Measurements from ENCODE around the gene AP5Z1. TPM values are rescaled to one million over a fixed set of nuclear protein-coding genes. Genes with fewer than 3 reads are reported as not detected.

The AP5Z1 gene
- total RNA-seq, 1 experiment from 2014 or later, result 26.5 TPM

DNA sequence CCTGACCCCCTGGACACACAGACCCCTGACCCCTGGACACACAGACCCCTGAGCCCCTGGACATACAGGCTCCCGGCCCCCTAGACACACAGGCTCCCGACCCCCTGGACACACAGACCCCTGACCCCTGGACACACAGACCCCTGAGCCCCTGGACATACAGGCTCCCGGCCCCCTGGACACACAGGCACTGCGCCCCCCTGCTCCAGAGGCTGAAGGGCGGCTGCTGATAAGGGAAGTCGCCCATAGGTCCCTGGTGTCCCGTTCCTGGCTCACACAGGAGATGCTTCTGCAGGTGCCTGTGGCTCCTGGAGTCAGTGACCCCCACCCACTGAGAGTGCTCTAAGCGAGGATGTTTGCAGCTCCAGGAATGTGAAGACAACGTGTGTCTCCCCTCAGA, 3.7 kb upstream of the AP5Z1 start:
- no TSS peak for BruUV-seq (replicated peaks)
- intact Hi-C loops (cut with micrococcal nuclease), result no loop called here
- peaks cover 32% of the 10 kb centered on the region for H3K36me3 Mint-ChIP-seq (ENCODE audit: insufficient read depth, unreplicated experiment)
- TF ChIP-seq, protein P1, sequence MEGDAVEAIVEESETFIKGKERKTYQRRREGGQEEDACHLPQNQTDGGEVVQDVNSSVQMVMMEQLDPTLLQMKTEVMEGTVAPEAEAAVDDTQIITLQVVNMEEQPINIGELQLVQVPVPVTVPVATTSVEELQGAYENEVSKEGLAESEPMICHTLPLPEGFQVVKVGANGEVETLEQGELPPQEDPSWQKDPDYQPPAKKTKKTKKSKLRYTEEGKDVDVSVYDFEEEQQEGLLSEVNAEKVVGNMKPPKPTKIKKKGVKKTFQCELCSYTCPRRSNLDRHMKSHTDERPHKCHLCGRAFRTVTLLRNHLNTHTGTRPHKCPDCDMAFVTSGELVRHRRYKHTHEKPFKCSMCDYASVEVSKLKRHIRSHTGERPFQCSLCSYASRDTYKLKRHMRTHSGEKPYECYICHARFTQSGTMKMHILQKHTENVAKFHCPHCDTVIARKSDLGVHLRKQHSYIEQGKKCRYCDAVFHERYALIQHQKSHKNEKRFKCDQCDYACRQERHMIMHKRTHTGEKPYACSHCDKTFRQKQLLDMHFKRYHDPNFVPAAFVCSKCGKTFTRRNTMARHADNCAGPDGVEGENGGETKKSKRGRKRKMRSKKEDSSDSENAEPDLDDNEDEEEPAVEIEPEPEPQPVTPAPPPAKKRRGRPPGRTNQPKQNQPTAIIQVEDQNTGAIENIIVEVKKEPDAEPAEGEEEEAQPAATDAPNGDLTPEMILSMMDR (IDR thresholded peaks at IDR 0.05; ENCODE audit: unreplicated experiment), result no peak
- H3K27me3 Mint-ChIP-seq (ENCODE audit: insufficient read depth, unreplicated experiment), result no peaks in the 10 kb centered on the region
- peaks cover 9% of the 10 kb centered on the region for H3K4me1 Mint-ChIP-seq (ENCODE audit: insufficient read depth, unreplicated experiment)
- H3K27ac Mint-ChIP-seq (ENCODE audit: low read depth, unreplicated experiment), result no peak overlapping the region
- no peak for DNase-seq (ENCODE audit: unreplicated experiment)
- no peak overlapping the region for H3K4me3 Mint-ChIP-seq (ENCODE audit: unreplicated experiment)
- POLR2A ChIA-PET, result interaction anchor here (1.0 kb wide), 1 partner anchor 57 kb away, joined by 3 read pairs; no protein-coding TSS in a partner anchor
- no peaks in the 10 kb centered on the region for H3K9me3 Mint-ChIP-seq (ENCODE audit: unreplicated experiment)
- CTCF ChIA-PET, result no interaction called here

DNA sequence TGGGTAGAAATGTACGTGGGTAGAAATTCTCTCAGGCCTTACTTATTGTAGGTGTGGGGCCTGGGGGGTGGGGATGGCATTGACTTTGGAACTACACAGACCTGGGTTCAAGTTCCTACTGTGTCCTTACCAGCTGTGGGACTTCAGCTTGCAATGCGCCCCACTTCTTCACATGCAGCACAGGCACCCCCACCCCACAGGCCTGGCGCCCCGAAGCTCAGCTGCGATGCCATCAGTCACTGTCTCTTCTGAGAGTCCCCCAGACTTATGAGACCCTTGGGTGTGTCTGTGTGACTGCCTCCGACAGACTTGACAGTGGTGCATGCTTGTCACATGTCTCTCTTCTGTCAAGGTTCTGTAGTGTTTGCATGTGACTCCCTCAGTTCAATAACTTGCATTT, 3.1 kb upstream of the AP5Z1 start:
- intact Hi-C loops (cut with micrococcal nuclease), result no loop called here
- ChIA-PET POLR2A (interaction anchor here (0.5 kb wide), 1 partner anchor 1456 kb away, joined by 3 read pairs; no protein-coding TSS in a partner anchor), CTCF (interaction anchor here (1.9 kb wide), 1 partner anchor 18 kb away, joined by 5 read pairs; no protein-coding TSS in a partner anchor)
- H3K36me3 Mint-ChIP-seq (ENCODE audit: insufficient read depth, unreplicated experiment), result peaks cover 26% of the 10 kb centered on the region
- TF ChIP-seq, protein P1 (IDR thresholded peaks at IDR 0.05; ENCODE audit: unreplicated experiment), result no peak
- BruUV-seq (replicated peaks), result no TSS peak
- no peak for DNase-seq (ENCODE audit: unreplicated experiment)
- no peaks in the 10 kb centered on the region for H3K27me3 Mint-ChIP-seq (ENCODE audit: insufficient read depth, unreplicated experiment)
- peaks cover 9% of the 10 kb centered on the region for H3K4me1 Mint-ChIP-seq (ENCODE audit: insufficient read depth, unreplicated experiment)
- no peaks in the 10 kb centered on the region for H3K9me3 Mint-ChIP-seq (ENCODE audit: unreplicated experiment)
- no peak overlapping the region for H3K4me3 Mint-ChIP-seq (ENCODE audit: unreplicated experiment)
- H3K27ac Mint-ChIP-seq (ENCODE audit: low read depth, unreplicated experiment), result no peak overlapping the region

DNA sequence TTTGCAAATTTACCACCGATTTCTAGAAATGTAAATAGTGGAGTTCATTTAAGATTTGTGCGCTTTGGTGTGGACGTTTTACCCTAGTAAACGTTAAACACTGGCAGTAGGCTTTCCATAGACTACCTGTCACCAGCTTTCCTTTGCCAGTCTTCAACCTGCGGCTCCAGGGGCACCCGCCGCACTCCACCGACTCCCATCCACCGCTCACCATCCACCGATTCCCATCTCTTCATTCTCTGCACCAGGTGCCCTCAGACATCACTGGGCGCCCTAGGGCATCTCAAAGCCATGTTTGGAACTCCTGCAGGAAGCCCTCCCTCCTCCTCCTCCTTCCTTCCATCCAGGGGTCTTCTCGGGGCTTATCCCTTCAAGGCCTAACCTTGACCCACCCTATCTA, 1.4 kb upstream of the AP5Z1 start:
- peaks cover 17% of the 10 kb centered on the region for H3K36me3 Mint-ChIP-seq (ENCODE audit: insufficient read depth, unreplicated experiment)
- intact Hi-C loops (cut with micrococcal nuclease), result no loop called here
- TF ChIP-seq, protein P1 (IDR thresholded peaks at IDR 0.05; ENCODE audit: unreplicated experiment), result no peak
- H3K4me3 Mint-ChIP-seq (ENCODE audit: unreplicated experiment), result peak overlapping the region; percentile 99
- peak overlapping the region; percentile 98 for H3K27ac Mint-ChIP-seq (ENCODE audit: low read depth, unreplicated experiment)
- POLR2A ChIA-PET, result interaction anchor here (1.1 to 4.4 kb wide), 4 partner anchors 28 to 141 kb away, joined by 5 to 60 read pairs (median 29); partner anchors contain the start of gene FOXK1
- H3K9me3 Mint-ChIP-seq (ENCODE audit: unreplicated experiment), result no peaks in the 10 kb centered on the region
- H3K4me1 Mint-ChIP-seq (ENCODE audit: insufficient read depth, unreplicated experiment), result peaks cover 15% of the 10 kb centered on the region
- CTCF ChIA-PET, result interaction anchor here (0.5 to 1.9 kb wide), 5 partner anchors 16 to 320 kb away, joined by 3 to 5 read pairs (median 3); no protein-coding TSS in a partner anchor
- BruUV-seq (replicated peaks), result no TSS peak
- no peaks in the 10 kb centered on the region for H3K27me3 Mint-ChIP-seq (ENCODE audit: insufficient read depth, unreplicated experiment)
- DNase-seq (ENCODE audit: unreplicated experiment), result no peak

DNA sequence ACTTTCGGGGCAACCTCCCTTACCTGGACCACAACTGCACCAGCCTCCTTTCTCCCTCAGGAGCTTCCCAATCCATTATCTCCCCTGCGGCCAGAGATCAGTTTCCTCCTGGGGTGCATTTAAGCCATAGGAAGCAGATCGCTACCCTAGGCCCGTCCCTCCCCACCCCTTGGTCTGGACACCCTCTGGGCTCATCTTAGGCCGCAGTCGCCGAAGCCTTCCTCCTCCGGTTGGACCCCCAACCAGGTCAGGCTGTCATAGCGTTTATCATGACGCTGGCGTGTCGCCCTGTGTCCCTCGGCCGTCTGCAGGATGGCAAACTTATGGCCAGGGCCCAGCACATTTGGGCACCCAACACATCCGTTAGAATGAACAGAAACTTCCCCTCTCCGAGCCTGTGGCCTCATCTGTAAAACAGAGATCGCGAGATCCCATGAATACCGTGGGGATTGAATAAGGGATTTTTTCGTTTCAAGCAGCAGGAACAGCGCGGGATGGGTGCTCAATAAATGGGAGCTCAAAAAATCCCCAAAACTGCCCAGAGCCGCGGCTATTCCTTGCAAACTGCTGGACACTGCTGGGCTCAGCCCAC, 669 bp upstream of the AP5Z1 start:
- Mint-ChIP-seq H3K36me3 (ENCODE audit: insufficient read depth, unreplicated experiment) (peaks cover 9% of the 10 kb centered on the region), H3K9me3 (ENCODE audit: unreplicated experiment) (no peaks in the 10 kb centered on the region), H3K27me3 (ENCODE audit: insufficient read depth, unreplicated experiment) (no peaks in the 10 kb centered on the region), H3K4me1 (ENCODE audit: insufficient read depth, unreplicated experiment) (peaks cover 15% of the 10 kb centered on the region), H3K4me3 (ENCODE audit: unreplicated experiment) (peak overlapping the region; percentile 99), H3K27ac (ENCODE audit: low read depth, unreplicated experiment) (peak overlapping the region; percentile 98)
- POLR2A ChIA-PET, result interaction anchor here (0.6 to 4.4 kb wide), 25 partner anchors 8 to 1142 kb away, joined by 3 to 60 read pairs (median 5); partner anchors contain the start of genes FOXK1 and WIPI2
- CTCF ChIA-PET, result interaction anchor here (0.6 to 1.6 kb wide), 5 partner anchors 17 to 163 kb away, joined by 3 to 4 read pairs (median 3); no protein-coding TSS in a partner anchor
- DNase-seq (ENCODE audit: unreplicated experiment), result peak; percentile 64
- intact Hi-C loops (cut with micrococcal nuclease), result no loop called here
- BruUV-seq (replicated peaks), result TSS peak; percentile 96
- TF ChIP-seq, protein P1 (IDR thresholded peaks at IDR 0.05; ENCODE audit: unreplicated experiment), result no peak

Data from MCF 10A (cell line).